HG02610 (cell line): ENCODE data around the gene ZFHX3.

Experiments
- ATAC-seq: cut with Tn5 transposase; IDR thresholded peaks from one replicate; pipeline ENCODE4 v1.9.1; 2021; ENCODE audit warnings: mild to moderate bottlenecking, moderate library complexity; ENCODE audit not compliant: unreplicated experiment

The ZFHX3 gene

DNA sequence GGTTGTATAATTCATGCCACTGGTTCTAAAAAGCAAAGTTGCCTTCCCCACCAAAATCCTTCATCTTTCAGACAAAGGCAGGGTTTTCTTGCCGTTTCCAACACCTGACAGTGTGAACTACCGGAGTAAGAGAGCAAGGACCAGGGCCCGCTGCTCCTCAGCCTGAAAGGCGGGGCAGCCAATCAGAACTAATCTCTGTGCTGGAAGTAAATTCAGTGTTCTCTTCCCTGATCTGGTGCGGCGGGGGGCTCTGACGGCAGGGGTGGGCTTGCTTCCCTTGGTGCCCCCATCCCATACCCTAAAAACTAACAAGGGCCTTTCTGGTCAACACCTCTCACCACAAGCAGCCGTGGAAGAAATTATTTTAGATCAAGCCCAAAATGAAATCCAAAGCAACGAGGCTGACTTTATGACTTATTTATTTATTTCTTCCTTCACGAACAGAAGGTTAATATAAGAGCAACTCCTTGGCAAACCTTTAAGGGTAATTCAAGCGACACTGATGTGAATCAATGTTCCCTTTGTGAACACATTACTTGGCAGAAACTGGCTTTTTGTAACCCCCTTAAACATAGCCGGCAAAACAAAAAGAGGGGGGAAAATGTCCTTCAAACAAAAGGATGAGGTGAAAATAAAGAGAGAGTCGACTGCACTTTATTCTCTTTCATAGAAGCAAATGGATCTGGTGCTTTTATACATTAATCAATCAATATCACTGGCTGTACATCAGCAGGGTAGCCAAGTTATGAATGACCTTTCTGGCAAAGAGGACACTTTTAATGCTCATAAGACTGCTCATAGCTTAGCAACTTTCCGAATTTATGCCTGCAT is 189.9 kb downstream of the ZFHX3 start:
- no peak for ATAC-seq

DNA sequence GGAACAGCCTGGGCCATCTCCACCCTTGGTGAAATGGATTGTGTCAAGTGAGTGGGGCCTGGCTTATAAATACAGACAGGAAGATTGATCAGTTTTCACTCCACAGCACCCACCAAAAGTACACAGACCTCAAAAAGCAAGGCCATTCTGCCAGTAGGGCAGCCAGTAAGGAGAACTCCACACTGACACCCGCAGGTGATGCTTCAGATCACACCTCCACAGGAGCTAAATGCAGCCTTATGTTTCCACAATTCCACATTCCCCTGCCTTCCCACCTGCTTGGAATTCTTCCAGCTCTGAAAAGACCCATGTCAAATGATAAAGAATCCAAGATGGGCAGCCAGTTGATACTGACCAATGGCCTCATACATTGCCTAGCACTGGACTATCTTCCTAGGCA is 191.1 kb downstream of the ZFHX3 start:
- no peak for ATAC-seq

- ATAC-seq = no peak
Measured at GRCh38 chr16:72854267-72854959, 193.5 kb downstream of the ZFHX3 start.

DNA sequence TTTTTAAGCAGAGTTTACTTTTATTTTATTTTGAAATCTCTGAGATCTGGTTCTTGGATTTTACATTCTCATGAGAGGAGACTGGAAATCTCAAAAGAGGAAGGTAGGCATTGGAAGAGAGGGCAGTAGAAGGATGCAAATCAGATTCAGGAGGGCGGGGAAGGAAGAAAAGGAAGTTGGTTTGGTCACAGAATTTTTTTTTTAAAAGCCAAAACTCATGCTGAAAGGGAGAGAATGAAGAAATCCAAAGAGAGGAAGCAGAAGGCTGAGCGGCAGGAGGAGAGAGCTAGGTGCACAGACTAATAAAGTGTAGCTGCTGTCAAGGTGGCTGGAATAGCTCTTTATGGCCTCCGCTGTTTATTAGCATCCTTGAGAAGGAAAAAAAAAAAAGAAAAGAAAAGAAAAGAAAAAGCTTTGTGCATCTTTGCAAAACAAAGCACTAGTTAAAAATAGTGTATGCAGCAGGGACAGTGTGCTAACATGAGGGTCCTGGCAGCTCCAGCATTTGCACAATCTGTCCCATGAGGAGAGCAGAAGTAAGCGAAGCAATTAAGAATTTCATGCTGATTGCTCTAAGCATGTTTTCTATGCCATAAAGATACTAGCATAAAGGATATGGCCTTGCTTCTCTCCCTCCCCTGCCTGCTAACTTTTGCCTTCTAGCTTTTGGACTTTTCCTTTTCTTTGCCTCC is 194.2 kb downstream of the ZFHX3 start:
- ATAC-seq = no peak

DNA sequence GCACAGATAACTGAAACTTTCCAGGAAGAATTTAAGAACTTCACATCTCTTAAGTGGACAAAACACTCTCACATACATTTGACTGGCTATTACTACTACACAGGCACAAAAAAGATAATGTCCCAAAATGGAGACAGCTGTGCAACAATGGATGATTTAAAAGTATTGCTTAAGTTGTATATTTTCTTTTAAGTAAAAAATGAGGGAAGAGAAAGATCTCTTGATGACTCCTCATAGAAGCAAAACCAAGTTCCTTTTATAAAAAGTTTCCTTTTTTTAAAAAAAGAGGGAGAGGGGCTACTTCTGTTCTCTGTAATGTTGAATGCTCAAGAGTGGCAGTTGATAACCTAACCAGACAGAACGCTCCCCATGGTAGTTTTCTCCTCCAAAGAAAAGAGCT is 195.5 kb downstream of the ZFHX3 start:
- ATAC-seq = no peak

- ATAC-seq = no peak
Measured at GRCh38 chr16:72850853-72851252, 197.1 kb downstream of the ZFHX3 start.

- ATAC-seq = no peak
Measured at GRCh38 chr16:72850021-72850420, 197.9 kb downstream of the ZFHX3 start.

- no peak for ATAC-seq
Measured at GRCh38 chr16:72848759-72849664, 198.9 kb downstream of the ZFHX3 start.

DNA sequence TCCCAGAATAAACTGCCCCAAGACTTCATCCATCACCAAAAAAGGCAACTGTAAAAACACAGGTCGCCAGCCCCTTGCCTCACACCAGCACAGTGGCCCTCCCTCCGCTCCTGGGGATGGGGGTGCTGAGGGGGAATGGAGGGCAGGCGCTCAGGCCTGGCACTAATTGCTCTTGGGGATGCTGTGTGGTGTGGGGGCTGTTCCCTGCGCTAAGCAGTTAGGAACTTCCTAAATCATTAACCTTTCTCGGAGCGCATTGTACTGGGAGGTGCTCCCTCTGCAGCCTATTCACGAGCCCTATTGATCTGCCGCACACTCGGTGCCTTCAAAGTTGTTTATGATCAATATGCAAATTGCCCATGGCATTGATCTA is 199.9 kb downstream of the ZFHX3 start:
- ATAC-seq = no peak

DNA sequence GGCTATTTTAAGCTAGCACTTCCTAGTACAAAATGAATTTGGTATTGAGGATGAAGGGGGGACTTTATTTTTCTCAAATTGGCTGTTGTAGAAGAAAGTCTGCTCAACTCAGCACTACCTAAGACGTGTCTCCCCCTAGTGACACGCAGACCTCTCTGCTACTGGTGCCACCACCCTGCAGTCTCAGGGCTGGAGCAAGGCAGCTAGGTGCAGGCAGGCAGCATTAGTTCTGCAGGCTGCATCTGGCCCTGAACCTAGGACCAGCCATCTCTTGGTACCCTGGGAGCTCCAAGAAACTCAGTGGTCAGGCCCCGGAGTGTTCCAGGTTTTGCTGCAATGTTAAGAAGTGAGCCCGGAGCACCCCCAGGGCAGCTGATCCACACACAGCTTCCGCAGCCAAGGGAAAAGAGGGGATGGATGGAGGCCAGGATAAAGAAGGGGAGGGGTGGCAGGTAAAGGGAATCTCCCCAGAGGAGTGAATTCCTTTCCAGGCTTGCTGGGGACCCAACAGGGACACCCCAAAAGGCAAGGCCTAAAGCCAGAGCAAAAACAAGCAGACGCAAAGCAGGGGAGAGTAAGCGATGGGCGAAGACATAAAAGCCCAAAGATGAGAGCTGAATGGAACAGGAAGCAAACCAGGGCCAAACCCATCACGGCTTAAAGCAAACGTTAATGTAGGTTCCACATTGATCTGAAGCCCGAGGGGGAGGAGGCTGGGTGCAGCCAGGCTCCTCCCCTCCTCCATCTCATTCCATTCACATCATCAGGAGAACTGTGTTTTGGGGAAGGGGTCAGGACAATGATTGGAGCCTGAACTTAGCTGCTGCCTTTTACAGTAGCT is 200.5 kb downstream of the ZFHX3 start:
- no peak for ATAC-seq

DNA sequence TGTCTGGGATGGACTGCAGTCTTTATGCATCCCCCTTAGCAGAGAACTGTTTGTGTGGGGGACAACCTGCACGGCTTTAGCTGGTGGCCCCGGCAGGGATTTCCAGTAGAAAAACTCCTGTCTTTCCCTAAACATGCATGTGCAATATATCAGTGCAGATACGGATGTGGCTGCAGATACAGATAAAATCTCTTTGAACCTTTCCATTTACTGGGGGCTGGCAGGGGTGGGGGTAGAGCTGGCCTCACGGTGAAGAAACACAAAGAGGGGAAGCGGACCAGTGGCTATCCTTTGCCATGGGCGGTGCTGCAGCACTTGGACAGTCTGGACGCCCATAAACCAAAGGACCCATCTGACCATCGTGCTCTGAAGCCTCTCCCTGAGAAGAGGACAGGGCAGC is 201.3 kb downstream of the ZFHX3 start:
- no peak for ATAC-seq

DNA sequence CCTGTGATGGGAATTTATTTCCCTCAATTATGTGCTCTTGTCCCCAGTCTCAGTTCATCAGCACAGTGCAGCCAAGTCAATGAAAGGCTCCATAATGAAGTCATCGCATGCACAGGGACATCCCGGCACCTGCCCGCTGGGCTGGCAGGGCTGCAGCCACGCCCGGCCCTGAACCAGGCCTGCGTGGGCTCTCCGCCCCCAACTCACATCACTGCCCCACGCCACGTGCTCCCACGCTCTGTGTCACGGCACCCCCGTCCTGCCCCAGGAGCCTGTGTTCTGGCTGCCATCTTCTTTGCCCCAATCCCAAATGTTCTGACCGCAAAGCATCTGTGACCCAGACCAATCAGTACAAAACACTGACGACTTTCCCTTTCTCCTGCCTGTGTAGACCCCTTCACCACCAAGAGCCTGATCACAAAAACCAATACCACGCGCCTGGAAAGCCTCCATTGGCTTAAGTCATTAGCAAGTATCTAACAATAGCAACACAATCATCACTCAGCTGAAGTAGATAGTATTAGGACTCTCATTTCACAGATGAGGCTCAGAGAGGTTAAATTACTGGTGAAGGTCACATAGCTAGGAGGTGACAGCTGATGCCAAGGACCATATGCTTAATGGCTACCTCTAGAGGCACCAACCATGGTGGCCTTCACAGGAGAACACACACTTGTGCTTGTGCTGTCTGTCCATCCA is 202.5 kb downstream of the ZFHX3 start:
- no peak for ATAC-seq

DNA sequence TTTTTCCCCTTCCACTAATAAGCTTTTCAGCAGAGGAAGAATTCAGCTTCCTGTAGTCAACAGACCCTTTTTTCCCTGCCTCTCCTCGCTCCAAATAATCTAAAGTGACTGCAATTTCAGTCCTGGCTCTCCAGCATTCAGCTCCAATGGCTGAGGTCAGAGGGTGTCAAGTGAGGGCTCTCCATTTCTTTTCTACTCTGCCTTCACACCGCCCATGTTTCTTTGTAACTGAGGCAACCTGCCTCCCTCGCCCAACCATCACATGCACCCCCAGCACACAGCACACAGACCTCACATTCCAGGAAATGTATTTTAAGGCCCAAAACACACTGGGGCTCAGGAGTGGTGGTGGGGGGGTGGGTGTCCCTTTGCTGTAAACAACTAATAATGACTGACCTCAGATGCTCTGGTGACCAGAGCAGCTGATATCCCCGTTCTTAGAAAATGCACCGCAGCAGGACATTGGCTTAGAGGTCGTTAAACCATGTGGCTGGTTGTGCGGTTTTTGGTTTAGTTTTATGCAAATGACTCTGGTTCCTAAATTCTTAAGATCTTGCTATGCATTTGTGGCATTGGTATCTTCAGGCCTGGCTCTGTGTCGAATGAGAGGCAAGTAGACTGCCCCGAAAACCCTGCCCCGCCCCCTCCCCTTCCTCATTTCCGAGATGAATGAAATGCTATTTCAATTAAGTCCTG is 203.6 kb downstream of the ZFHX3 start:
- ATAC-seq = no peak

DNA sequence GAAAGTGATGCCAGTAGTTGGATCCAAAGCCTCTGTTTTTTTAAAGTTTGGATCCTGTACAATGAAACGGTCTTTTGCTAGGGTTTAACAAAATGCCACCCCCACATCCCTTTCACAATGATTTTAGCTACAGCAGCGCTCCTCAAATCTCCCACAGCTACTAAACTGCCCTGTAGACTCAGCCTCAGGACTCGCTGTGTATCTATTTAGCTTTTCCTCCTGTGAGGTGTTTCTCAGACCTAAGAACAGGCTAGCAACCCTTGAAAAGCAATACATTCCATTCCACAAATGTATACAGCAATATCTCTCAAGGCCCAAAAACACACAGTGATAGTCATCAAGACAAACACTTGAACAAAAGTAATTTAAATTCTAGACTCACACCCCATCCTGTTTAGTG is 206.4 kb downstream of the ZFHX3 start:
- no peak for ATAC-seq

DNA sequence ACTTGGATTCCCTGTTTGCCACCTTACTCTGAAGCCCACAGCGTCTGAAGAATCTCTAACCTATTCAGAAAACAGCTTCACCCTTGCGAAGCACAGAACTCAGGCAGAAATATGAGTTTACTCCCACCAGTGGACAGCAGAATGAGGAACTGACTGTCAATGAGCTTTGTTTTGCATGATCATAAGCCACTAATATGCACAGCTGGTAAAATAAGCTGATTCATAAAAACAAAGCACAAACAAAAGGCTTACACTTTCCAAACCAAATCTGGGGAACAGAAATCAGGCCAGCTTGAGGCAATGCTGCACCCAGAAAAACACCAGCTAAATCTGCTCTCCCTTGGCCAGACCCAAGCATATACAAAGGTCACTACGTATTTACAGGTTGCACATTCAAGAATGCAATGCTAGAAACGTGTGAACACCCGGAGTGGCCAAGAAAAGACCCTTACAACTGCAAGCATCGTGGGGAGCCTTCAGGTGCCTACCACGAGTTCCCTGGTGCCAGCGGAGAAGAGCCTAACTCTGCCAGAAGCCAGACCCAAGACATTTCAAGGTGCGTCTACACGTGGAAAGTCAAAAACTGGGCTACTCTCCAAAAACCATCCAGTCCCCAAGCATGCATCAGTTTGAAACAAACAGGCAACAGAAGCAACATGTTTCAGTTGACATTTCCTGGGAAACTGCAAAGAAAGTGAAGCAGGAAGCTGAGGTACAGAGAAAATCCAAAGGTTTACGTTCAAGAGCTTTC is 207.1 kb downstream of the ZFHX3 start:
- ATAC-seq = no peak

GRCh38 chr16:72838951-72839350 is 209.0 kb downstream of the ZFHX3 start:
- ATAC-seq = no peak

DNA sequence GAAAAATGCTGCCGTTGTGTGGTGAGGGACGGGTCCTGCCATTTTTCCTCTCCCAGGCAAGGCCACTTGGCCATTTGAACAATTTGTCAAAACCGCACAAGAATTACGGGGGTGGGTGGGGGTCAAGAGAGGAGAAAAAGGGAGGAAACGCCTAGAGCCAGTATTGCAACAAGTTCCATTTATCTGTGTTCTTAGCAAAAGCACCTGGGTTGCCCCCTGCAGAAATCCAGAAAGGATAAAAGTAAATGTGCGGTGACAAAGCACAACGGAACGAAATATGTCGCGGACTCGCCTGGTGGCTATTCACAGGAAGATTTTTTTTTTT is 209.4 kb downstream of the ZFHX3 start:
- no peak for ATAC-seq

- no peak for ATAC-seq
Measured at GRCh38 chr16:72837846-72838585, 209.9 kb downstream of the ZFHX3 start.
